CD4-positive, alpha-beta memory T cell (primary cell): ENCODE data around the gene COA8. TPM values are rescaled to one million over a fixed set of nuclear protein-coding genes. Genes with fewer than 3 reads are reported as not detected.

Source experiments
- CTCF ChIA-PET: fragments of 350-600 bp; sonication (Branson Sonifier 250); formaldehyde crosslinking; loops from one replicate; lab custom pipeline; 2021; ENCODE audit warnings: inconsistent platforms; ENCODE audit not compliant: partially characterized antibody; lab: Charles Lee
- POLR2A ChIA-PET: fragments of 350-600 bp; sonication (Branson Sonifier 250); formaldehyde crosslinking; loops from one replicate; lab custom pipeline; 2021; ENCODE audit not compliant: partially characterized antibody; lab: Charles Lee
- DNase-seq, 5 donors: peaks; one replicate each; pipeline versions ENCODE4 v3.0.0 to v3.0.0-alpha.2; 2020 to 2022; ENCODE audit warnings: mixed read lengths in 1 of 5
- H3K27ac ChIP-seq: one replicate; pipeline ENCODE4 v1.7.0; 2013; ENCODE audit warnings: low read depth, low read length
- H3K27me3 ChIP-seq: 2 replicates; pipeline ENCODE4 v1.7.0; 2013; ENCODE audit warnings: mild to moderate bottlenecking, low read length, moderate library complexity; ENCODE audit not compliant: insufficient read depth
- H3K36me3 ChIP-seq: 2 replicates; pipeline ENCODE4 v1.7.0; 2013; ENCODE audit warnings: mild to moderate bottlenecking, low read length, moderate library complexity; ENCODE audit not compliant: insufficient read depth
- H3K4me1 ChIP-seq: 2 replicates; pipeline ENCODE4 v1.7.0; 2013; ENCODE audit warnings: mild to moderate bottlenecking, low read length, moderate library complexity; ENCODE audit not compliant: insufficient read depth
- H3K4me3 ChIP-seq, 2 donors: one replicate each; pipeline ENCODE4 v1.7.0; 2013; ENCODE audit warnings: low read length in 2 of 2, mild to moderate bottlenecking in 1 of 2
- H3K9me3 ChIP-seq, 2 donors: one replicate each; pipeline ENCODE4 v1.7.0; 2013; ENCODE audit warnings: low read length in 2 of 2, control low read depth in 1 of 2; ENCODE audit not compliant: control insufficient read depth in 1 of 2
- H3K27ac Mint-ChIP-seq, 7 donors: one replicate each; pipeline ENCODE4 v1.8.0; 2020 to 2021; ENCODE audit warnings: mixed read lengths in 7 of 7, mild to moderate bottlenecking in 6 of 7, inconsistent platforms in 3 of 7, moderate library complexity in 3 of 7
- H3K27me3 Mint-ChIP-seq, 2 donors: one replicate each; pipeline ENCODE4 v1.8.0; 2020 to 2021; ENCODE audit warnings: mixed read lengths in 2 of 2
- H3K36me3 Mint-ChIP-seq, 2 donors: one replicate each; pipeline ENCODE4 v1.8.0; 2020 to 2021; ENCODE audit warnings: mixed read lengths in 2 of 2, inconsistent platforms in 1 of 2, mild to moderate bottlenecking in 1 of 2
- H3K4me1 Mint-ChIP-seq, 4 donors: one replicate each; pipeline ENCODE4 v1.8.0; 2020 to 2021; ENCODE audit warnings: mixed read lengths in 4 of 4, mild to moderate bottlenecking in 1 of 4
- H3K4me3 Mint-ChIP-seq, 8 donors: one replicate each; pipeline ENCODE4 v1.8.0; 2020 to 2021; ENCODE audit warnings: mixed read lengths in 8 of 8, mild to moderate bottlenecking in 7 of 8, moderate library complexity in 6 of 8, inconsistent platforms in 3 of 8
- H3K9me3 Mint-ChIP-seq, 8 donors: one replicate each; pipeline ENCODE4 v1.8.0; 2020 to 2021; ENCODE audit warnings: mixed read lengths in 8 of 8, mild to moderate bottlenecking in 5 of 8, inconsistent platforms in 3 of 8, moderate library complexity in 1 of 8
- intact Hi-C: fragments of 100-400 bp; cut with micrococcal nuclease; formaldehyde crosslinking; loops from one replicate; pipeline ENCODE4 v1.15.1; 2023
- polyA plus RNA-seq, 2 donors: library from polyadenylated mRNA; unstranded; fragments of 300-500 nt; fragmentation: Illumina TruSeq; gene quantifications; one replicate each; pipeline ENCODE4 v1.2.3, GENCODE V29; 2021
- total RNA-seq, 2 experiments: library from RNA; stranded (reverse); gene quantifications; one replicate each; pipeline ENCODE4 v1.2.3, GENCODE V29; 2021

COA8 gene
- total and polyA plus RNA-seq, 4 experiments from 2014 or later, result 26.1 to 63.9 (median 41.1) TPM

DNA sequence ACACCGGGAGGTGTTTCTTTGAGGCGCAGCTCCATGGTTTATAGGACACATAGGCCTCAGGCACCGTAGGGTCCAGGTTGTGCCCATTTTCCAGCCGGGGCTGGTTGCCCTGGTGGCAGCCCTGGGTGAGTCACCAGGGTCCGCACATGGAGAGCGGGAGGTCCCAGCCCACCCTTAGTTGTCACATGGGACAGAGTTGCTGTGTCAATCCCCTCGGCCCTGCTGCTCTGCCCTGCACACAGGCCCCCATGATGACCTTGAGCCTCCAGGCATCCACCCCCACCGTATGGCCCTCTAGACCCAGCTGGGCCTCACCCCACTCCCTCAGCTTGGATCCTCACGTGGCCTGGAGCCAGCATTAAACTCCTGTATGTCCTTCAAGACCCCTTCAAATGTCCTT is 26.1 kb upstream of the COA8 start:
- Histone ChIP-seq H3K36me3 (no peaks in the 10 kb centered on the region), H3K4me3 (no peak overlapping the region), H3K27ac (no peak overlapping the region), H3K4me1 (no peaks in the 10 kb centered on the region), H3K27me3 (no peaks in the 10 kb centered on the region), H3K9me3 (no peaks in the 10 kb centered on the region)
- H3K4me3 Mint-ChIP-seq, result no peak overlapping the region
- peaks cover 0 to 4% (median under 1%) of the 10 kb centered on the region in 4 donors for H3K4me1 Mint-ChIP-seq
- H3K27me3 Mint-ChIP-seq, result no peaks in the 10 kb centered on the region
- CTCF ChIA-PET, result interaction anchor here (1.3 to 1.6 kb wide), 2 partner anchors 10 to 15 kb away, joined by 3 read pairs; no protein-coding TSS in a partner anchor
- no peak for DNase-seq
- intact Hi-C loops, result no loop called here
- H3K36me3 Mint-ChIP-seq, result no peaks in the 10 kb centered on the region
- peak overlapping the region in 3 of 7 donors; percentile 5 to 83 (median 31) for H3K27ac Mint-ChIP-seq
- POLR2A ChIA-PET, result no interaction called here
- no peaks in the 10 kb centered on the region for H3K9me3 Mint-ChIP-seq

DNA sequence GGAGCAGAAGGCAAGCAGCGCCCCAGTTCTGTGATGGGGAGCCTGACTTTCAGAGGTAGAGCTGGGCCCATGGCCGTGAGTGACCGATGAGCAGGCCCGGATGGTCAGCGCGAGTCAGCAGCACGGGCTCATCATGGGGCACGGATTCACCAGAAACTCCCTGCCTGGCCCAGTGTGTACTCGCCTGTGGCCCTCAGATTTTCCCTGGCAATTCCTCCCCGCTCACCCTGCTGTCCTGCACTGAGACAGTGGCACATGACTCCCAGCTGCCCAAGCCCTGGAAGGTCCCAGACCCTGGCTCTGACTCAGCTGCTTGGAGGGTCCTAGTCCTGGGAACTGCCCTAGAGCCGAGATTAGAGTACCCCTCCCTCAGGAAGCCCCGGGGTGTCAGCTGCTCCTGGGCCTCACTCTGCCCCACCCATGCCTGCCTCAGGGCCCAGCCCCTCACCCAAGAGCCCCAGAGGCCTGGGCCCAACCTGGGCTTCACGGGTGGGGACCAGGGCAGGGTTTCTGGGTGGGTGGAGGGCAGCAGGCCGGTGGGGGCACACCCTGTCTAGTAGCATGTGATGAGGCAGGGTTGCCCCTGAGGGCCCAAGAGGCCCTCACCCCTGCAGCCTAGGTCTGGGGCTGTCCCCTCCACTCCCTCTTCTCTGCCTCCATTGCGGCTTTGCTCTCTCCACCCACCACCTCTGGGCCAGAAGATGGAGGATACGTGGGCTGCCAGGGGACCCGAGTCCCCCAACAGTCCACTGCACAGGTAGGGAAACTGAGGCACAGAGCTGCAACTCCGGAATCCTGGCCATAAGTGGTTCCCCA is 25.4 kb upstream of the COA8 start:
- peak overlapping the region in 2 of 7 donors; percentile 5 to 83 for H3K27ac Mint-ChIP-seq
- H3K36me3 ChIP-seq, result no peaks in the 10 kb centered on the region
- POLR2A ChIA-PET, result interaction anchor here (1.6 kb wide), 1 partner anchor 8 kb away, joined by 5 read pairs; no protein-coding TSS in a partner anchor

DNA sequence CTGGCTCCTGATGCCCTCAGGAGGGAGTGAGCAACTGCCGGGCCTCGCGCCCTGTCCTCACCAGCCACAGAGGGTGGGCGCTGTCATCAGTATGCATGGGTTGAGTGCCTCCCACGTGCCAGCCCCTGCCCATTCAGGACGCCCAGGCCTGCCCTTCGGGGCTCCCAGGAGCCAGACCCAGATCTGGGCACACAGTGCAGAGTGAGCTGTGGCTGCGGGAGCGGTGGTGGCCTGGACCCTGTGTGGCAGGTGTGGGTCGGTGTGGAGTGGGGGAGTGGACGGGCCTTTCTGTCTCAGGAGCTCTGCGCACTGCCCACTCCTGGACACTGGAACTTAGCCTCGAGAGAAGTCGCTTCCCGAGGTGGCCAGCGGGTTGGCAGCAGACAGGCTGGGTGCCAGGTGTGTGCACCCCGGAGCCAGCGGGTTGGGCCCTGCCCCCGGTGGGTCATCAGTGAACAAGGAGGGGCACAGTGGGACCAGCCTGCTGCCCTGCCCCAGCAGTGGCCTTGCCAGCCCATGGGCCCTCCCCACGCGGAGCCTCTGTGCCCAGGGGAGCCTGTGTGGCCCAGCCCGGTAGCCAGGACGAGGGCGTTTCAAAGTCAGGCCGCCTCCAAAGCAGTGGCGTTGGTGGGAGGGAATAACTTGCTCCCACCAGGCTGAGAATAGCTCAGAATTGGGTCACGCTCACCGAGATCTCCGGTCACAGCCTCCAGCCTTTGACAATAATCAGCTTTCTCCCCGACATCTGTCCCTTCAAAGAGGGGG is 24.3 kb upstream of the COA8 start:
- no peak for DNase-seq
- Mint-ChIP-seq H3K36me3 (no peaks in the 10 kb centered on the region), H3K27me3 (no peaks in the 10 kb centered on the region), H3K9me3 (no peaks in the 10 kb centered on the region), H3K27ac (no peak overlapping the region), H3K4me1 (peaks cover 0 to 1% (median 0%) of the 10 kb centered on the region in 4 donors), H3K4me3 (no peak overlapping the region)
- intact Hi-C loops, result no loop called here
- Histone ChIP-seq H3K27me3 (no peaks in the 10 kb centered on the region), H3K4me3 (no peak overlapping the region), H3K4me1 (no peaks in the 10 kb centered on the region), H3K27ac (no peak overlapping the region), H3K36me3 (no peaks in the 10 kb centered on the region), H3K9me3 (no peaks in the 10 kb centered on the region)
- ChIA-PET CTCF (no interaction called here), POLR2A (interaction anchor here (1.6 kb wide), 1 partner anchor 9 kb away, joined by 5 read pairs; no protein-coding TSS in a partner anchor)

More for the DNA sequence above, 25.4 kb upstream of the COA8 start:
- no peaks in the 10 kb centered on the region for H3K27me3 Mint-ChIP-seq
- CTCF ChIA-PET, result interaction anchor here (1.6 kb wide), 1 partner anchor 9 kb away, joined by 3 read pairs; no protein-coding TSS in a partner anchor
- H3K4me1 Mint-ChIP-seq, result peaks cover 0 to 1% (median 0%) of the 10 kb centered on the region in 4 donors
- H3K36me3 Mint-ChIP-seq, result no peaks in the 10 kb centered on the region
- H3K4me1 ChIP-seq, result no peaks in the 10 kb centered on the region
- H3K9me3 ChIP-seq, result no peaks in the 10 kb centered on the region
- DNase-seq, result no peak
- no peaks in the 10 kb centered on the region for H3K9me3 Mint-ChIP-seq
- no peak overlapping the region for H3K27ac ChIP-seq
- H3K27me3 ChIP-seq, result no peaks in the 10 kb centered on the region
- intact Hi-C loops, result no loop called here
- H3K4me3 ChIP-seq, result no peak overlapping the region
- no peak overlapping the region for H3K4me3 Mint-ChIP-seq

DNA sequence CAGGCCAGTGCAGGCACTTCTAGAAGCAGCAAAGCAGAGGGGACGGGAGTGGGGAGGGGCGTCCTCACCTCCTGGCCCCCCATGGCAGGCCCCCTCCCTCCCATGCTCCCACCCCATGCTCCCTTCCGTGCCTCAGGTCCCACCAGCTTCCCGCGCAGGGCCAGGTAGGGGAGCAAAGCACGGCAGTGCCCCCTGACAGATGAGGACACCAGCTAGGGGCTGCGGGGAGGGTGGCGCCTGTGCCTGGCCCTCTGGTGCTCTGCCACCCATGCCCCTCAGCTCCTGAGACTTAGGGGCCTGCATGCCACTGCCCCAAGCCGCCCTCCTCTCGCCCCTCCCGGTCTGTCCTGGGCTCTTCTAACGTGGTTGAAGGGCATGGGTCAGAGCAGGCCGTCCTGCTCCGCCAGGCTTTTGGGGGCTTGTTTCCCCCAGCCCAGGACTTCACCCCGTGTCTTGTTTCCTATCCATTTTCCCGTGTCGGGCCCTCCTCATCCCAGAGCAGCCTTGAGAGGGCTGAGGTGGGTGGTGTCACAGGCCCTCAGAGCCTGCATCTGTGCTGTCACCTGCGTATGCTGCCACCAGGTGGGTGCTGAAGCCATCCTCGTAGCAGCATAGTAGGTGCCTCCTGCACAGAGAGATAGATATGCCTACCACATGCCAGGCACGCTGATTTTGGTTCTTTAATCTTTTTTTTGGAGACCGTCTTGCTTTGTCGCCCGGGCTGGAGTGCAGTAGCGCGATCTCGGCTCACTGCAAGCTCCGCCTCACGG is 23.5 kb upstream of the COA8 start:
- H3K4me3 Mint-ChIP-seq, result peak overlapping the region in 1 of 8 donors; percentile 31
- POLR2A ChIA-PET, result interaction anchor here (1.6 kb wide), 1 partner anchor 9 kb away, joined by 5 read pairs; no protein-coding TSS in a partner anchor
- CTCF ChIA-PET, result no interaction called here

DNA sequence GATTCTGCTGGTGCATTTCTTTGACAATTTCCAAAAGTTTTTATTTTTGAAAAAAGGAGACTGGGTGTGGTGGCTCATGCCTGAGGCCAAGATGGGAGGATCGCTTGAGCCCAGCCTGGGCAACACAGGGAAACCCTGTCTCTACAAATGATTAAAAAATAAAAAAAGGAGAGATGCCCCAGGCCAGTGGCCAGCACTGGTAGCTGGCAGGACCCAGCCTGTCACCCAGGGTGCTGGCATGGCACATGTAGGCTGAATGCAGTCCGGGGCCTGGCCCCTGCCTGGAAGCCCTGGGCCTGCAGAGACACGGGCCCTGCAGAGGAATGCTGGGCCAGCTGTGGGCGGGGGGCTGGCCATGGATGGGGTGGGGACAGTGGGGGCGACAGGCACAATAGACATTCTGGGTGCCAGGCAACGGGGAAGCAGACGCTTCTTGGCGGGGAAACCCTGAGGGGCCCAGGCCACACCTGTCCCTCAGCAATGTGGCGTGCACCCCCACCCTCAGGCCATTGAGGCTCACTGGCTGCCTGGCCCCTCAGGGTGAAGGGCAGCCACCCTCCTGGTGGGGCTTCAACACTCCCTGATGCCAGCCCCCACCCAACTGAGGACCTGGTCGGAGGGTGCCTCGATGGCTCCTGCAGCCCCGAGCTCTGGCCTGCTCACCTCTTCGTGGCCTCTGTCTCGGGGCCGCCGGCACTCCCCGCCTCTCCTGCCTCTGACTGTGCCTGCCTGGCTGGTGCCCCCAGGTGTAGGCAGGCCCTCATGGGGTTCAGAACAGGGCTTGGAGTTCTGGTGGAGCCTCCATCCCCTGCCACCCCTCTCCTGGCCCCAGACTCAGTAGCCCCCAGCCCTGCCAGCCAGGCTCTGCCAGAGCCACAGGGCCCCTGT is 21.7 kb upstream of the COA8 start:
- no peak overlapping the region for H3K4me3 Mint-ChIP-seq
- ChIA-PET POLR2A (no interaction called here), CTCF (interaction anchor here (1.1 to 1.4 kb wide), 2 partner anchors 20 to 34 kb away, joined by 6 to 7 read pairs; no protein-coding TSS in a partner anchor)
- H3K27me3 Mint-ChIP-seq, result no peaks in the 10 kb centered on the region
- H3K36me3 Mint-ChIP-seq, result no peaks in the 10 kb centered on the region
- DNase-seq, result no peak
- Histone ChIP-seq H3K4me1 (no peaks in the 10 kb centered on the region), H3K27me3 (no peaks in the 10 kb centered on the region), H3K36me3 (no peaks in the 10 kb centered on the region), H3K4me3 (no peak overlapping the region), H3K9me3 (no peaks in the 10 kb centered on the region), H3K27ac (no peak overlapping the region)
- peaks cover 0 to 1% (median under 1%) of the 10 kb centered on the region in 4 donors for H3K4me1 Mint-ChIP-seq
- H3K27ac Mint-ChIP-seq, result no peak overlapping the region
- intact Hi-C loops, result no loop called here
- no peaks in the 10 kb centered on the region for H3K9me3 Mint-ChIP-seq

More for the DNA sequence above, 23.5 kb upstream of the COA8 start:
- no peaks in the 10 kb centered on the region for H3K36me3 Mint-ChIP-seq
- peaks cover 0 to 1% (median 0%) of the 10 kb centered on the region in 4 donors for H3K4me1 Mint-ChIP-seq
- H3K4me1 ChIP-seq, result no peaks in the 10 kb centered on the region
- H3K27ac ChIP-seq, result no peak overlapping the region
- H3K27ac Mint-ChIP-seq, result no peak overlapping the region
- H3K27me3 ChIP-seq, result no peaks in the 10 kb centered on the region
- H3K4me3 ChIP-seq, result no peak overlapping the region
- no peaks in the 10 kb centered on the region for H3K27me3 Mint-ChIP-seq
- no peaks in the 10 kb centered on the region for H3K36me3 ChIP-seq
- no peak for DNase-seq
- H3K9me3 Mint-ChIP-seq, result no peaks in the 10 kb centered on the region
- H3K9me3 ChIP-seq, result no peaks in the 10 kb centered on the region
- intact Hi-C loops, result no loop called here
